BLaER1 treated with 17β-estradiol and CSF1 and Interleukin-3, amounts not matched to agents 10 nM and 100 nM (cell line): Measurements from ENCODE around the gene FICD.
"Not testable (repeated sequence)": the region's sequence is repeated elsewhere in the genome, so short reads cannot be mapped to it uniquely, and the experiment has no call there.

Source experiments
- H3K27ac ChIP-seq, 11 experiments: shearing (Covaris generic); formaldehyde crosslinking; 2 replicates each; pipeline ENCODE4 v1.8.1; 2022
- H3K27me3 ChIP-seq, 11 experiments: shearing (Covaris generic); formaldehyde crosslinking; 2 replicates each; pipeline ENCODE4 v1.8.1; 2022
- H3K36me3 ChIP-seq, 11 experiments: shearing (Covaris generic); formaldehyde crosslinking; 2 replicates each; pipeline ENCODE4 v1.8.1; 2022
- H3K4me1 ChIP-seq, 10 experiments: shearing (Covaris generic); formaldehyde crosslinking; 2 replicates each; pipeline ENCODE4 v1.8.1; 2022
- H3K4me2 ChIP-seq, 11 experiments: shearing (Covaris generic); formaldehyde crosslinking; 2 replicates each; pipeline ENCODE4 v1.8.1; 2022
- H3K4me3 ChIP-seq, 10 experiments: shearing (Covaris generic); formaldehyde crosslinking; 2 replicates each; pipeline ENCODE4 v1.8.1; 2022
- H3K9ac ChIP-seq, 11 experiments: shearing (Covaris generic); formaldehyde crosslinking; 2 replicates each; pipeline ENCODE4 v1.8.1; 2022
- H3K9me3 ChIP-seq, 11 experiments: shearing (Covaris generic); formaldehyde crosslinking; replicated peaks in 1 of 11; 2 replicates each; pipeline ENCODE4 v1.8.1; 2022
- H4K20me1 ChIP-seq, 11 experiments: shearing (Covaris generic); formaldehyde crosslinking; 2 replicates each; pipeline ENCODE4 v1.8.1; 2022
- Cebpa-rat ChIP-seq, 11 experiments: shearing (Covaris generic); IDR thresholded peaks; 2 replicates each; pipeline ENCODE4 v1.8.1; 2022

FICD gene

DNA sequence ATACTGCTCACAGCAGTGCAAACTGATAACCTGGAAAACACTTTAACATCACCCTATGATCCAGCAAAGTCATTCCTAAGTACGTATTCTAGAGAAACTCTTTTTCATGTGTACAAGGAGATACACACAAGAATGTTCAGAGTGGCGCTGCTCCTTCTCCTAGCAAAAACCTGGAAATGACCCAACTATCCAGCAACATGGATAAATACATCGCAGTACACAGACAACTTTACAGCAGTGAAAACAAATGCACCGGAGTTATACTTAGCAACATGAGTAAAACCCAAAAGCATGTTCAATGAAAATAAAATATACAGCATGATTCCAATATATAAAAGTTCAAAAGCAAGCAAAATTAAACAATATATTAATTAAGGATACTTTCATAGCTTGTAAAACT lies 27.2 kb downstream of the FICD start:
- no peak for TF ChIP-seq Cebpa-rat (IDR thresholded peaks at IDR 0.05)
- Histone ChIP-seq H3K27ac (no peak overlapping the region), H3K36me3 (peaks cover 84 to 100% (median 99%) of the 10 kb centered on the region in 11 experiments), H3K9me3 (no peaks in the 10 kb centered on the region), H4K20me1 (peaks cover 70 to 100% (median 93%) of the 10 kb centered on the region in 11 experiments; a peak in 21 of 22 replicates), H3K27me3 (no peaks in the 10 kb centered on the region), H3K4me2 (no peak overlapping the region), H3K4me1 (peaks cover 0 to 29% (median 20%) of the 10 kb centered on the region in 10 experiments; a peak in 12 of 20 replicates), H3K9ac (no peak overlapping the region), H3K4me3 (no peak overlapping the region)

- H3K4me3 ChIP-seq, result no peak overlapping the region
- H3K4me2 ChIP-seq, result no peak overlapping the region
- H3K9ac ChIP-seq, result no peak overlapping the region
- no peak for TF ChIP-seq Cebpa-rat (IDR thresholded peaks at IDR 0.05)
- peaks cover 0 to 41% (median 22%) of the 10 kb centered on the region in 10 experiments; a peak in 12 of 20 replicates for H3K4me1 ChIP-seq
- peaks cover 75 to 100% (median 94%) of the 10 kb centered on the region in 11 experiments; a peak in 21 of 22 replicates for H4K20me1 ChIP-seq
- no peaks in the 10 kb centered on the region for H3K9me3 ChIP-seq
- peaks cover 84 to 100% (median 99%) of the 10 kb centered on the region in 11 experiments for H3K36me3 ChIP-seq
- H3K27me3 ChIP-seq, result no peaks in the 10 kb centered on the region
- no peak overlapping the region for H3K27ac ChIP-seq
These were observed 28.6 kb downstream of the FICD start for GRCh38 chr12:108543652-108544051.

DNA sequence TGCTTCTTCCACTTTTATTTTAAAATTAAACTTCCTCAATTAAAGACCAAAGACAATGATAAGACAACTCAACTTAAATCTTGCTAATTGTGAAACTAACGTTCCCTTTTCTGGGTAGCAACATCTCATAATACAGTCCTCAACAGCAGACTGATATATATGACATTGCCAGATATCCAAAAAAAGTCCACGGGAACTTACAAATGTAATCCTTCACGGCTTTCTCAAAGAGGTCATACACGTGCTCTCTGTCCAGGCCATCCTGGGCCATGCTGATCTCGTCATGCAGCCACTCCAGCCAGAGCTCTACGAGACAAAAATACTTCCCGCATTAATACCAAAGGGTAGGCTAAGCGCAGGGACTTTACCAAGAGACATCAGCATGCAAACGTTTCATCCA lies 32.6 kb downstream of the FICD start:
- Histone ChIP-seq H4K20me1 (peaks cover 80 to 100% (median 94%) of the 10 kb centered on the region in 11 experiments), H3K4me3 (no peak overlapping the region), H3K4me1 (peaks cover 4 to 65% (median 19%) of the 10 kb centered on the region in 10 experiments; a peak in 19 of 20 replicates), H3K36me3 (peaks cover 67 to 90% (median 81%) of the 10 kb centered on the region in 11 experiments), H3K27ac (peak overlapping the region in 2 of 11 experiments; percentile 28 to 68; a peak in 3 of 22 replicates), H3K9ac (no peak overlapping the region), H3K27me3 (no peaks in the 10 kb centered on the region), H3K9me3 (no peaks in the 10 kb centered on the region), H3K4me2 (peak overlapping the region in 3 of 11 experiments; percentile 14 to 66 (median 63); a peak in 5 of 22 replicates)
- no peak for TF ChIP-seq Cebpa-rat (IDR thresholded peaks at IDR 0.05)

DNA sequence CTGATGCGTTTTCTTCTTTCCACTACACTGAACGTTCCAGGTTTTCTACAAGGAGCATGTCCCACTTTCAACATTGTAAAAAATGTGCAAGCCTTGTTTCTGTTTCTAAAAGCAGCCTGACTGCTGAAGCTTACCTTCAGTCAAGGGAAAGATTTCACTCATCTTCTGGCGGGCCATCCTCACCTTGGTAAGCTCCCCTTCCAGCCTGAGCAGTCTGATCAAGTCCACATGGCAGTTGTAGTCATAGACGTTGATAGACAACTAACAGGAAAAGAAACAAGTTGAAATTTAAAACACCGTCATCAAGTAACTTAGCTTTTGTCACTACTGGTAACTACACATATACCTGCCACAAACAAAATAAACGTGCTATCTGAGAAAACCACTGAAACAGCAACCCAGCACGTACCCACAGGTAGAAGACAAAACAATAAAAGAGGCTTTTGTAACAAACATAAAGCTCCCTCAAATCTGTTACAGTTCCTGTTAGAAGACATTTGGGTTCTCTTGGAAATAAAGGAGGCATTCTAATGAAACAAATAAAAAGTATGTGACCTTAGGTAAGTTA lies 34.0 kb downstream of the FICD start:
- Histone ChIP-seq H3K27ac (no peak overlapping the region), H3K9me3 (no peaks in the 10 kb centered on the region), H3K4me2 (no peak overlapping the region), H4K20me1 (peaks cover 84 to 100% (median 94%) of the 10 kb centered on the region in 11 experiments), H3K36me3 (peaks cover 56 to 89% (median 73%) of the 10 kb centered on the region in 11 experiments), H3K27me3 (no peaks in the 10 kb centered on the region), H3K9ac (no peak overlapping the region), H3K4me3 (no peak overlapping the region), H3K4me1 (peaks cover 8 to 68% (median 20%) of the 10 kb centered on the region in 10 experiments; a peak in 19 of 20 replicates)
- TF ChIP-seq Cebpa-rat (IDR thresholded peaks at IDR 0.05), result no peak

- H4K20me1 ChIP-seq, result peaks cover 90 to 100% (median 98%) of the 10 kb centered on the region in 11 experiments
- H3K27ac ChIP-seq, result no peak overlapping the region
- H3K27me3 ChIP-seq, result no peaks in the 10 kb centered on the region
- peaks cover 34 to 88% (median 63%) of the 10 kb centered on the region in 11 experiments for H3K36me3 ChIP-seq
- peaks cover 11 to 74% (median 20%) of the 10 kb centered on the region in 10 experiments; a peak in 19 of 20 replicates for H3K4me1 ChIP-seq
- no peak overlapping the region for H3K4me3 ChIP-seq
- H3K4me2 ChIP-seq, result peak overlapping the region in 6 of 11 experiments; percentile 5 to 50 (median 18); a peak in 8 of 22 replicates
- no peak overlapping the region for H3K9ac ChIP-seq
- TF ChIP-seq Cebpa-rat (IDR thresholded peaks at IDR 0.05), result no peak
- H3K9me3 ChIP-seq, result no peaks in the 10 kb centered on the region
These were observed 36.5 kb downstream of the FICD start for GRCh38 chr12:108551535-108551934.

DNA sequence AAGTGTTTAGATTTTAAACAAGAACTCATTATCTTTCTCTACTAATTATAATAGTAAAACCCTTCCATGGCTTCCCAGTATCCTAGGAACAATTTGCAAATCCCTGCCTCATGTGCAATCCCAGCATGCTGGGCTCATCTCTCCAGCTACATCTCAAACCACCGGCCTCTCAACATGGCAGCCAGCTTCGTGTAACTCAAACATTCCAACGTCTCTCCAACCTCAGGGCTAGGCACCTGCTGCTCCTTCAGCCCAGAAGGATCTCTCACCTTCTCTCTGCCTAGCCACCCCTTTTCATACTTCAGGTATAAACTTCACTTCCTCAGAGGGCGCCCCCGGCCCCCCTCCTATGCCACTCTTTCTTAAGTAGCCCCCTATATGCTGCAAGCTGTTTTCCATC lies 38.7 kb downstream of the FICD start:
- H3K36me3 ChIP-seq, result peaks cover 19 to 87% (median 61%) of the 10 kb centered on the region in 11 experiments; a peak in 21 of 22 replicates
- H3K9ac ChIP-seq, result no peak overlapping the region
- no peaks in the 10 kb centered on the region for H3K9me3 ChIP-seq
- H3K4me1 ChIP-seq, result peaks cover 24 to 74% (median 36%) of the 10 kb centered on the region in 10 experiments
- H3K27me3 ChIP-seq, result no peaks in the 10 kb centered on the region
- H3K4me2 ChIP-seq, result no peak overlapping the region
- H3K27ac ChIP-seq, result no peak overlapping the region
- H4K20me1 ChIP-seq, result peaks cover 94 to 100% (median 99%) of the 10 kb centered on the region in 11 experiments
- H3K4me3 ChIP-seq, result no peak overlapping the region
- TF ChIP-seq Cebpa-rat (IDR thresholded peaks at IDR 0.05), result no peak

GRCh38 chr12:108555383-108555782 lies 40.3 kb downstream of the FICD start:
- Histone ChIP-seq H3K4me1 (peaks cover 39 to 76% (median 49%) of the 10 kb centered on the region in 10 experiments), H4K20me1 (peaks cover 90 to 100% (median 99%) of the 10 kb centered on the region in 11 experiments), H3K36me3 (peaks cover 13 to 81% (median 47%) of the 10 kb centered on the region in 11 experiments; a peak in 21 of 22 replicates), H3K9ac (0 out of 22 replicates have a peak overlapping the region, but pooled peaks of 1 of the 11 experiments have one; percentile 26)
- H3K4me2 ChIP-seq, H3K27ac ChIP-seq, H3K9me3 ChIP-seq, H3K4me3 ChIP-seq, H3K27me3 ChIP-seq: not testable (repeated sequence)

DNA sequence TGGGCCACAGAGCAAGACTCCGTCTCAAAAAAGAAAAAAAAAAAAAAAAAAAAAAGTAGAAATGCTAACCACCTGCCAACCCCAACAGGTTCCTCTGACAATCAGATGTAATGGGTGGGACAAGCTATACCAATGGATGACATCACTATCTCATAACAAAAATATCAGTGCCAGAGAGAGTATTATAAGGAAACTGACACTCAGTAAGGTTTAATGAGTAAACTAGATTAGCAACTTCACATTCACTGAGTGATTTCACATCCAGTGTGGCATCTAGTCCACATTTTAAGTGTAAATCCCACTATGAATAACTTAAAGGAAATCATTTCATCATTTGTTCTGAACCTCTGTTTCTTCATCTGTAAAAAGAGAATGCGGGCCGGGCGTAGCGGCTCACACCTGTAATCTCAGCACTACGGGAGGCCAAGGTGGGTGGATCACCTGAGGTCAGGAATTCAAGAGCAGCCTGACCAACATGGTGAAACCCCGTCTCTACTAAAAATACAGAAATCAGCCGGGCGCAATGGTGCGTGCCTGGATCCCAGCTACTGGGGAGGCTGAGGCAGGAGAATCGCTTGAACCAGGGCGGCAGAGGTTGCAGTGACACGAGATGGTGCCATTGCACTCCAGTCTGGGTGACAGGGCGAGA lies 44.1 kb downstream of the FICD start:
- Histone ChIP-seq H3K4me1 (peaks cover 39 to 62% (median 52%) of the 10 kb centered on the region in 10 experiments), H3K36me3 (peaks cover 11 to 53% (median 38%) of the 10 kb centered on the region in 11 experiments), H3K4me3 (peak overlapping the region; percentile 75 to 97 (median 92); a peak in 19 of 20 replicates)

DNA sequence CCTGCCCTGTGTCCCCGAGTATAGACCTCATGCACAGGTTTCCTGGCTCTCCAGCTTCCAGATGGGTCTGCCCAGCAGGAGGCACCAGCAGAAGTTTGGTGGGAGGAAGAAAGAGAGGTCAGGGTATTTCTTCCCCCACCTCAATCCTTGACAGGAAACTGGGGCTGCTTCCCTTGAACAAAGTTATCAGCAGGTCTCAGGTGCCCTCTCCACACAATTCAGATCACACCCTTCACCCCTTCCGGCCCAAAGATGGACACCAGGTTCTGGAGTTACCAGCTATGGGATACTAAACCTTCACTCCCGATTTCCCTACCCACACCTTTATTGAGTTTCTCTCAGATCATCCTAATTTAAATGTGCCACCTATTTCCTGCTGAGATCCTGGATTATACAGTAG lies 44.7 kb downstream of the FICD start:
- Histone ChIP-seq H3K9ac (peak overlapping the region; percentile 90 to 97 (median 94)), H3K36me3 (peaks cover 17 to 55% (median 43%) of the 10 kb centered on the region in 11 experiments), H3K9me3 (no peaks in the 10 kb centered on the region), H4K20me1 (peaks cover 51 to 65% (median 58%) of the 10 kb centered on the region in 11 experiments; a peak in 21 of 22 replicates), H3K4me2 (peak overlapping the region; percentile 81 to 99 (median 96)), H3K4me1 (peaks cover 45 to 68% (median 59%) of the 10 kb centered on the region in 10 experiments), H3K27ac (peak overlapping the region in 10 of 11 experiments; percentile 89 to 97 (median 95); a peak in 21 of 22 replicates), H3K27me3 (no peaks in the 10 kb centered on the region), H3K4me3 (peak overlapping the region; percentile 75 to 97 (median 92))
- TF ChIP-seq Cebpa-rat (IDR thresholded peaks at IDR 0.05), result no peak

More for the DNA sequence above, 44.1 kb downstream of the FICD start:
- peaks cover 53 to 71% (median 64%) of the 10 kb centered on the region in 11 experiments; a peak in 21 of 22 replicates for H4K20me1 ChIP-seq
- no peak for TF ChIP-seq Cebpa-rat (IDR thresholded peaks at IDR 0.05)
- peak overlapping the region; percentile 81 to 99 (median 96) for H3K4me2 ChIP-seq
- H3K27ac ChIP-seq, result peak overlapping the region in 8 of 11 experiments; percentile 89 to 96 (median 94); a peak in 12 of 22 replicates
- H3K9ac ChIP-seq, result peak overlapping the region; percentile 90 to 97 (median 94); a peak in 19 of 22 replicates
- H3K9me3 ChIP-seq, result no peaks in the 10 kb centered on the region
- H3K27me3 ChIP-seq, result no peaks in the 10 kb centered on the region
